Stomach (tissue), 9 donors: ENCODE data around the gene QRFP. TPM values are rescaled to one million over a fixed set of nuclear protein-coding genes. Genes with fewer than 3 reads are reported as not detected.

Experiments
- DNase-seq, 2 donors: peaks; one replicate each; pipeline versions ENCODE4 v3.0.0 to v3.0.0-alpha.2; 2013 to 2019
- H3K27ac ChIP-seq, 5 donors: fragments of 200-600 bp in 4 of 5; sonication (generic) in 4 of 5; one replicate each; pipeline ENCODE4 v1.5.1; 2013 to 2019; ENCODE audit warnings: mild to moderate bottlenecking in 1 of 5, moderate library complexity in 1 of 5
- H3K27me3 ChIP-seq, 3 donors: fragments of 200-600 bp; sonication (generic); one replicate each; pipeline ENCODE4 v1.5.1; 2017 to 2019; ENCODE audit warnings: mixed run types in 1 of 3
- H3K36me3 ChIP-seq, 4 donors: fragments of 200-600 bp; sonication (generic); 1 replicate in 3 of 4; 2 replicates in 1 of 4; pipeline ENCODE4 v1.5.1; 2016 to 2019
- H3K4me1 ChIP-seq, 4 donors: fragments of 200-600 bp; sonication (generic); one replicate each; pipeline ENCODE4 v1.5.1; 2016 to 2019
- H3K4me3 ChIP-seq, 4 donors: fragments of 200-600 bp; sonication (generic) in 3 of 4; one replicate each; pipeline ENCODE4 v1.5.1; 2016 to 2019; ENCODE audit warnings: mild to moderate bottlenecking in 1 of 4
- H3K9me3 ChIP-seq, 4 donors: fragments of 200-600 bp; sonication (generic); one replicate each; pipeline ENCODE4 v1.5.1; 2016 to 2019
- EP300 ChIP-seq: sonication (generic); formaldehyde crosslinking; IDR thresholded peaks from one replicate; pipeline ENCODE4 v1.6.1; 2017; ENCODE audit warnings: antibody characterized with exemption
- POLR2A ChIP-seq, 4 donors: fragments of 450-650 bp; IDR thresholded peaks; one replicate each; pipeline ENCODE4 v1.6.1; 2016; ENCODE audit warnings: antibody characterized with exemption in 4 of 4, control low read depth in 2 of 4, mild to moderate bottlenecking in 1 of 4, moderate library complexity in 1 of 4
- POLR2AphosphoS5 ChIP-seq, 3 donors: sonication (generic); formaldehyde crosslinking; IDR thresholded peaks; one replicate each; pipeline ENCODE4 v1.6.1; 2016; ENCODE audit warnings: antibody characterized with exemption in 3 of 3
- WGBS, 5 donors: extraction: QIAGEN DNeasy Blood & Tissue Kit in 3 of 5; methylation state at CpG; one replicate each; pipeline versions ENCODE4 v1.1.5 to v1.1.7; 2013 to 2018; 5-methylcytosine and 5-hydroxymethylcytosine counted together
- intact Hi-C: fragments of 100-400 bp; cut with DNase I; formaldehyde crosslinking; loops from one replicate; pipeline ENCODE4 v1.15.1; 2023; ENCODE audit warnings: low total_unique reads
- polyA plus RNA-seq, 3 donors: library from polyadenylated mRNA; stranded (reverse); fragments of 200-250 nt; gene quantifications; one replicate each; pipeline ENCODE4 v1.2.3, GENCODE V29; 2013
- total RNA-seq, 5 donors: library from RNA; depleted of rRNA; stranded (reverse); fragments of >200 nt; gene quantifications; one replicate each; pipeline versions ENCODE4 v1.1.0 to v1.2.3, GENCODE V29; 2014 to 2016
- TF ChIP-seq, protein P1 (sequence below), 7 experiments: fragments of 450-650 bp in 4 of 7; fragments of 200-600 bp in 3 of 7; sonication (generic) in 3 of 7; IDR thresholded peaks; one replicate each; pipeline ENCODE4 v1.5.1; 2016 to 2019; ENCODE audit warnings: antibody characterized with exemption in 7 of 7, control low read depth in 2 of 7, mild to moderate bottlenecking in 1 of 7
- donor health status: healthy with polysubstance abuse.
- donor health status: Bipolar disorder and iron deficiency.
- donor health status: healthy.

The QRFP gene
- total and polyA plus RNA-seq, 8 donors: not detected

DNA sequence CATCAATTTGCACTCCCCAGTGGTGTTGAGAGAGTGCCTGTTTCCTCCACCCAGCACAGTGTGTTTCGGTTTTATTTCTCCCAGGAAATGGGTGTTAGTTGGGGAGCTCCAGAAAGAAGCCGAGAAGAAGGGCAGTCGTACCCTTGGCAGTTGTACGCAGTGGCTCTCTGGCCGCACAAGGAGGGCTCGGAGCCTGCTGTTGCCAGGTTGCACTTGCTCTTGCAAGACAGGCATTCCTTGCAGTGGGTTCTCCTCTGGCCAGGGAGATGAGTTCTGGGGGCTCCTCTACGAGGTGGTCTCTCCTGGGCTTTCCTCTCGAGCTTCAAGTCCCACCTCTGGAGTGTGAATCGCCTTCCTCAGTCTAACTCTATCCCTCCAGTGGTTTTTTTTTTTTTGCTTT lies 29.1 kb downstream of the QRFP start:
- intact Hi-C loops: no loop called here
- peak overlapping the region in 1 of 5 donors; percentile 52 for H3K27ac ChIP-seq
- no peaks in the 10 kb centered on the region for H3K9me3 ChIP-seq
- H3K4me3 ChIP-seq: no peak overlapping the region
- no peak for DNase-seq
- 82 to 96% (median 93%) methylated on average over 9 of the region's 9 CpGs for WGBS, 5 donors
- H3K4me1 ChIP-seq: peaks cover 20 to 98% (median 57%) of the 10 kb centered on the region in 4 donors
- TF ChIP-seq POLR2A (IDR thresholded peaks at IDR 0.05) (no peak), EP300 (no peak), POLR2AphosphoS5 (IDR thresholded peaks at IDR 0.05) (no peak)
- TF ChIP-seq, protein P1, sequence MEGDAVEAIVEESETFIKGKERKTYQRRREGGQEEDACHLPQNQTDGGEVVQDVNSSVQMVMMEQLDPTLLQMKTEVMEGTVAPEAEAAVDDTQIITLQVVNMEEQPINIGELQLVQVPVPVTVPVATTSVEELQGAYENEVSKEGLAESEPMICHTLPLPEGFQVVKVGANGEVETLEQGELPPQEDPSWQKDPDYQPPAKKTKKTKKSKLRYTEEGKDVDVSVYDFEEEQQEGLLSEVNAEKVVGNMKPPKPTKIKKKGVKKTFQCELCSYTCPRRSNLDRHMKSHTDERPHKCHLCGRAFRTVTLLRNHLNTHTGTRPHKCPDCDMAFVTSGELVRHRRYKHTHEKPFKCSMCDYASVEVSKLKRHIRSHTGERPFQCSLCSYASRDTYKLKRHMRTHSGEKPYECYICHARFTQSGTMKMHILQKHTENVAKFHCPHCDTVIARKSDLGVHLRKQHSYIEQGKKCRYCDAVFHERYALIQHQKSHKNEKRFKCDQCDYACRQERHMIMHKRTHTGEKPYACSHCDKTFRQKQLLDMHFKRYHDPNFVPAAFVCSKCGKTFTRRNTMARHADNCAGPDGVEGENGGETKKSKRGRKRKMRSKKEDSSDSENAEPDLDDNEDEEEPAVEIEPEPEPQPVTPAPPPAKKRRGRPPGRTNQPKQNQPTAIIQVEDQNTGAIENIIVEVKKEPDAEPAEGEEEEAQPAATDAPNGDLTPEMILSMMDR (IDR thresholded peaks at IDR 0.05): no peak
- H3K27me3 ChIP-seq: no peaks in the 10 kb centered on the region
- H3K36me3 ChIP-seq: peaks cover 28 to 75% (median 71%) of the 10 kb centered on the region in 4 donors

DNA sequence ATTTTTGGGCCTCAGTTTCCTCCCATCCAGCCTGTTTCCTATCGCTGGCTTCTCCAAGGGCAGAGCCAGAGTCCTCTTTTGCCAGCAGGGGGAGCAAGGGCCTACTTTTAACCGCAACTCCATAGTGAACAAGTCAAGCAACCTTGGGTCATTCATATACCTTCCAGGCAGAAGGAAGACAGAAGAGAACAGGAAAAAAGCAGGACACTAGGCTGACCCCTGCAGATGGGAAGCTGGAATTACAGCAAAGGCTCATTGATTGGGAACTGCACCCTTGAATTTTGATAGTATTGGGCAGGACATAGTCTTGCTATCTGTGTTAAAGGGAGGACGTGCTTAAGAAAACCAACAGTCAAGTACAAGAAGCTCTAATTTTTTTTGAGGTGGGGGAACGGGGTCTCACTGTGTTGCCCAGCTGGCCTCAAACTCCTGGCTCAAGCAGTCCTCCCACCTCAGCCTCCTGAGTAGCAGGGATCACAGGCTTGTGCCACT lies 30.1 kb downstream of the QRFP start:
- WGBS, 5 donors: 40 to 47% (median 44%) methylated on average over 4 of the region's 4 CpGs
- intact Hi-C loops: no loop called here
- Histone ChIP-seq H3K27ac (peak overlapping the region in 1 of 5 donors; percentile 52), H3K27me3 (no peaks in the 10 kb centered on the region), H3K9me3 (no peaks in the 10 kb centered on the region), H3K4me3 (no peak overlapping the region), H3K36me3 (peaks cover 19 to 74% (median 64%) of the 10 kb centered on the region in 4 donors), H3K4me1 (peaks cover 16 to 98% (median 54%) of the 10 kb centered on the region in 4 donors)
- TF ChIP-seq, protein P1 (IDR thresholded peaks at IDR 0.05): peak in 5 of 7 experiments; percentile 71 to 98 (median 84)
- TF ChIP-seq EP300 (no peak), POLR2A (IDR thresholded peaks at IDR 0.05) (no peak), POLR2AphosphoS5 (IDR thresholded peaks at IDR 0.05) (peak in 1 of 3 donors; percentile 76)
- peak; percentile 82 to 93 for DNase-seq

DNA sequence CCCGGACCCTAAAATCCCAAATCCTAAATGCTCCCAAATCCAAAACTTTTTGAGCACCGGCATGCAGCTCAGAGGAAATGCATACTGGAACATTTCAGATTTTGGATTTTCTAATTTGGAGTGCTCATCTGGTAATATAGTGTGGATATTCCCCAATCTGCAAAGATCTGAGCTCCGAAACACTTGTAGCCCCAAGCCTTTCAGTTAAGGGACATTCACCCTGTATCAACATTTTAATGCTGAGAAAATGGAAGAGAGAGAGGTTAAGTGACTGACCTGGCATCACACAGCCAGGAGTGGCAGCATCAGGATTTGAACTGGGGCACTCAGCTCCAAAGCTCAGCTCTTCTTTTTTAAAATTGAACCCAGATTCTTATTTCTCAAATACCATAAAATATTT lies 30.7 kb downstream of the QRFP start:
- peak overlapping the region in 1 of 5 donors; percentile 52 for H3K27ac ChIP-seq
- H3K9me3 ChIP-seq: no peaks in the 10 kb centered on the region
- DNase-seq: no peak
- no peaks in the 10 kb centered on the region for H3K27me3 ChIP-seq
- WGBS, 5 donors: 96 to 100% (median 98%) methylated on average over 3 of the region's 3 CpGs
- TF ChIP-seq POLR2A (IDR thresholded peaks at IDR 0.05) (no peak), EP300 (no peak), POLR2AphosphoS5 (IDR thresholded peaks at IDR 0.05) (no peak)
- TF ChIP-seq, protein P1 (IDR thresholded peaks at IDR 0.05): no peak
- intact Hi-C loops: no loop called here
- H3K4me1 ChIP-seq: peaks cover 16 to 98% (median 57%) of the 10 kb centered on the region in 4 donors
- H3K4me3 ChIP-seq: no peak overlapping the region
- peaks cover 19 to 68% (median 60%) of the 10 kb centered on the region in 4 donors for H3K36me3 ChIP-seq

DNA sequence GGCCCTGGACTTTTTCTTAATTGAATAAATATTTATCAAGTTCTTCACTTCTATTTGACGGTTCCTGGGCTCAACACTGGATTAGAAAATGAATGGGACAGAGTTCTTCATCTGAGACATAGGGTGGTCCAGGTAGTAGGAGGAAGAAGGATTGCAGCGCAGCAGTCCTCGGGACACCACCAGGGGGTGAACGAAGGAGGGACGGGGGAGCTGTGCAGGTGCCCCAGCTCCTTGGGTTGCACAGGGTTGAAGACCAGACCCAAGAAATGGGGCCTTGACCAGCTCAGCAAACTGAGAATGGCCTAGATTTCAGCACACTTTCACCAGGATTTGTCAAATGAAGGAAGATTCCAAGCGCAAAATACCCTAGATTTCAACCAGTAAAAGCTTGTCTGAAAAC lies 32.1 kb downstream of the QRFP start:
- Histone ChIP-seq H3K36me3 (peaks cover 19 to 67% (median 61%) of the 10 kb centered on the region in 4 donors), H3K4me3 (no peak overlapping the region), H3K4me1 (peaks cover 18 to 98% (median 54%) of the 10 kb centered on the region in 4 donors), H3K27me3 (no peaks in the 10 kb centered on the region), H3K27ac (peak overlapping the region in 1 of 5 donors; percentile 52), H3K9me3 (no peaks in the 10 kb centered on the region)
- DNase-seq: no peak
- intact Hi-C loops: loop anchor here (5.0 kb wide), 2 partner anchors 97 to 152 kb away; no protein-coding TSS in a partner anchor
- 73 to 84% (median 79%) methylated on average over 6 of the region's 6 CpGs for WGBS, 5 donors
- TF ChIP-seq POLR2AphosphoS5 (IDR thresholded peaks at IDR 0.05) (no peak), EP300 (no peak), POLR2A (IDR thresholded peaks at IDR 0.05) (no peak)
- TF ChIP-seq, protein P1 (IDR thresholded peaks at IDR 0.05): no peak
